HG03280 (cell line): ENCODE measurements around the gene GPX4.

Experiments
- ATAC-seq: cut with Tn5 transposase; IDR thresholded peaks from one replicate; pipeline ENCODE4 v1.9.1; 2021; ENCODE audit warnings: mild to moderate bottlenecking, moderate library complexity; ENCODE audit not compliant: unreplicated experiment

GPX4 gene

DNA sequence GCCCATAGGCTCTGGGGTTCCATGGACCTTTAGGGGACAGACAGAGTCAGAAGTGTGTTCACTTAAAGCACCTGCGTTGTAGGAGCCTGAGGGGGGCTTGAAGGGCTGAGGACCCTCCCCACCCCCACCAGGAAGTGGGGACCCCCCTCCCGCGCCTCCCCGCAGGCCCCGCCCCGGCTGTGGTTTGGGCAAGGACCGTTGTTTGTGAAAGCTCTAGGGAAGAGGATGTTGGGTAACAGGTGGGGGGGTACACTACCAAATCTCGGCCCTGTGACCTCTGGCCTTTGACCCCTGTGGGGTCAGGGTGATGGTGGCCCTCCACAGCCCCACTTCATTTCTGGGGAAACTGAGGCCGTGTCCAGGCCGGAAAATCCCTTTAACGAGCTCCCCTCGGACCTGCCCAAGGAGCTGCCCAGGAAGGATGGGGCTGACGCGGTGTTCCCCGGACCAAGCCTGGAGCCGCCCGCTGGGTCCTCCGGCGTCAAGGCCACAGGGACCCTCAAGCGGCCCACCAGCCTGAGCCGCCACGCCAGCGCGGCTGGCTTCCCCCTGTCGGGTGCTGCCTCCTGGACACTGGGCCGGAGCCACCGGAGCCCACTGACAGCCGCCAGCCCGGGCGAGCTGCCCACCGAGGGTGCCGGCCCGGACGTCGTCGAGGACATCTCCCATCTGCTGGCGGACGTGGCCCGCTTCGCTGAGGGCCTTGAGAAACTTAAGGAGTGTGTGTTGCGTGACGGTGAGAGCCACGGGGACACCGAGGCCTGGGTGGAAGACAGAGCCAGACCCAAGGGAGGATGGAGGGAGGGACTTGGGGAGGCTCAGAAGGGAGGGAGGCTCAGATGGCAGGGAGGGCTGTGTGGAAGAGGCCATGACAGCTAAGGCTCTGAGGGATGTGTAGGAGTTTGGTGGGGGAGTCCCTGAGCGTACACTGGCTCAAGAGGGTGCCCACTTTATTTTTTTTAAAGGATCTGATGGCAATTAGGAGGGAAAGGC is 35.5 kb upstream of the GPX4 start:
- no peak for ATAC-seq

- ATAC-seq = no peak
Observed at GRCh38 chr19:1069009-1069779, 34.6 kb upstream of the GPX4 start.

GRCh38 chr19:1070576-1070930 is 33.2 kb upstream of the GPX4 start:
- ATAC-seq = no peak

GRCh38 chr19:1070931-1071791 is 32.6 kb upstream of the GPX4 start:
- ATAC-seq = no peak

GRCh38 chr19:1072371-1073015 is 31.3 kb upstream of the GPX4 start:
- no peak for ATAC-seq

GRCh38 chr19:1073063-1073955 is 30.5 kb upstream of the GPX4 start:
- ATAC-seq = no peak

- ATAC-seq = no peak
Observed at GRCh38 chr19:1073956-1074517, 29.8 kb upstream of the GPX4 start.

DNA sequence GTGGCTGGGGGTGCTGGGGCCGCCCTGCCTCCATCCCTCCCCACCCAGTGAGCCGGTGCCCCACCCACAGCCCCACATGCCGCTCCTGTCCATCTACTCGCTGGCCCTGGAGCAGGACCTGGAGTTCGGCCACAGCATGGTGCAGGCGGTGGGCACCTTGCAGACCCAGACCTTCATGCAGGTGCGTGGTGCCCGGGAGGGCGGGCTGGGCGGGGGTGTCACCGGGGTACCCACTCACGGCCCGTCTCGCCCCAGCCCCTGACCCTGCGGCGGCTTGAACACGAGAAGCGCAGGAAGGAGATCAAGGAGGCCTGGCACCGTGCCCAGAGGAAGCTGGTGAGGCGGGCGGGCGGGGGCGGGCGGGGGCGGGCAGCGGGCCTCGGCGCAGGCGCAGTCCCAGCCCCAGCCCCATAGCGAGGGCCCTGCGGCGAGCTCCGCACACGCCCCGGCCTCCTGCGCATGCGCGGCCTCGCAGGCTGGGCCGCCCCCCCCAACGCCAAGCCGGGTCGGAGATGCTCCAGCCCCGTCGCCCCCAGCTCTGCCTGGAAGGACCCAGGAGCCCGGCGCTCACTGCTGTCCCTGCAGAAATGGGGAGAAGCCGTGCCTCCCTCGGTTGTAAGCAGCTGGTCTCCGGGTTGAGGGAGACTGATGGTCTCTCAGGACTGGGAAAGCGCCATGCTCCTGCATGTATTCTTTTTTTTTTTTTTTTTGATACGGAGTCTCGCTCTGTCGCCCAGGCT is 29.1 kb upstream of the GPX4 start:
- ATAC-seq = no peak

- ATAC-seq = no peak
Observed at GRCh38 chr19:1076046-1076386, 27.8 kb upstream of the GPX4 start.

DNA sequence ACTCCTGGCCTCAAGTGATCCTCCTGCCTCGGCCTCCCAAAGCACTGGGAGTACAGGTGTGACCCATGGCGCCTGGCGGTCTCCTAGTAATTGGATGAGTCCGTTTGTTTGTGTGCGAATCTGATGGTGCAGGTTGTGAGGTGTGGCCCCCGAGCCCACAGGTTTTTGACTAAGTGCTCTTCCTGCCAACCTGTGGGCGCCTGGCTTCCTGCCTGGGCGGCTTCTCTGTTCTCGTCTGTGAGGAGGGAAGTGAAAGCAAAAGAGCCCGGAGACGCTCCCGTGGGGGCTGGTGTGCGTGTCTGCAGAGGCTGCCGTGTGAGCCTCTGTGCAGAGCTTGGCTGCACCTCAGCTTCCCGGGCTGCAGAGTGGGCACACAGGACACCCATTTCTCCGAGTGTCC is 26.8 kb upstream of the GPX4 start:
- peak; percentile 69 for ATAC-seq

DNA sequence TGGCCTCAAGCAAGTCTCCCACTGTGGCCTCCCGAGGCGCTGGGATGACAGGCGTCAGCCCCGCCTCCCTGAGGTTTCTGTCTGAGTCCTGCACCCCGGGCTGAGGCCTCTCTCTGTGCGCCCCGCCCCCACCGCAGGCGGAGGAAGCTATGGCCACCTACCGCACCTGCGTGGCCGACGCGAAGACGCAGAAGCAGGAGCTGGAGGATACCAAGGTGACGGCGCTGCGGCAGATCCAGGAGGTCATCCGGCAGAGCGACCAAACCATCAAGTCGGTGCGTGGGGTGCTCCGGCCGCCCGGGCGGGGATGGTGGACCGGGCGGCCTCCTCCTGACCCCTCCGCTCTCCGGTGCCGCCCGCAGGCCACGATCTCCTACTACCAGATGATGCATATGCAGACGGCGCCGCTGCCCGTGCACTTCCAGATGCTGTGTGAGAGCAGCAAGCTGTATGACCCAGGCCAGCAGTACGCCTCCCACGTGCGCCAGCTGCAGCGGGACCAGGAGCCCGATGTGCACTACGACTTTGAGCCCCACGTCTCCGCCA is 24.2 kb upstream of the GPX4 start:
- no peak for ATAC-seq

DNA sequence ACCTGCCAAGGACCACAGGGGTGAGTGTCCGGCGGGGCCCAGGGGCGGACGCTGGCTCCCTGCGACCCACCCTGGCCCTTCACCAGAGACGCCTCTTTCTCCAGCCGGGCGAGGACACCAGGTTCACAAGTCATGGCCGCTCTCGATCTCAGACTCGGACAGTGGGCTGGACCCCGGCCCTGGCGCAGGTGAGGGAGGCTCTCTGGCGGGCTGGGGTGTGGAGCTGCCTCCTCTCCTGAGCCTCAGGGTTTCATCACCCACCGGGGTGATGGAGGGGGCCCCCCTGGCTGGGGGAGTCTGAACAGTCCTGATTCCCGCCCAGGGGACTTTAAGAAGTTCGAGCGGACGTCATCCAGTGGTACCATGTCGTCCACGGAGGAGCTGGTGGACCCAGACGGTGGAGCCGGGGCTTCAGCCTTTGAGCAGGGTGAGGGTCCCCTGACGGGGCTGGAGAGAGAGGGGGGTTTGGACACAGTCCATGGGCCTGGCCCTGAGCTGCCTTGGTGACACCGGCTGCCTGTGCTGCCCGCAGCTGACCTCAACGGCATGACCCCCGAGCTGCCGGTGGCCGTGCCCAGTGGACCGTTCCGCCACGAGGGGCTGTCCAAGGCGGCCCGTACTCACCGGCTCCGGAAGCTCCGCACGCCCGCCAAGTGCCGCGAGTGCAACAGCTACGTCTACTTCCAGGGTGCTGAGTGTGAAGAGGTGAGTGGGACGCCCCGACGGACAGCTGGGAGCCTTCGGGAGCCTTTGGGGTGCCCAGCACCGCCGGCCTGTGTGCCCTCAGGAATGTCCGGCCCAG is 23.2 kb upstream of the GPX4 start:
- no peak for ATAC-seq

- no peak for ATAC-seq
Observed at GRCh38 chr19:1081301-1082164, 22.3 kb upstream of the GPX4 start.

DNA sequence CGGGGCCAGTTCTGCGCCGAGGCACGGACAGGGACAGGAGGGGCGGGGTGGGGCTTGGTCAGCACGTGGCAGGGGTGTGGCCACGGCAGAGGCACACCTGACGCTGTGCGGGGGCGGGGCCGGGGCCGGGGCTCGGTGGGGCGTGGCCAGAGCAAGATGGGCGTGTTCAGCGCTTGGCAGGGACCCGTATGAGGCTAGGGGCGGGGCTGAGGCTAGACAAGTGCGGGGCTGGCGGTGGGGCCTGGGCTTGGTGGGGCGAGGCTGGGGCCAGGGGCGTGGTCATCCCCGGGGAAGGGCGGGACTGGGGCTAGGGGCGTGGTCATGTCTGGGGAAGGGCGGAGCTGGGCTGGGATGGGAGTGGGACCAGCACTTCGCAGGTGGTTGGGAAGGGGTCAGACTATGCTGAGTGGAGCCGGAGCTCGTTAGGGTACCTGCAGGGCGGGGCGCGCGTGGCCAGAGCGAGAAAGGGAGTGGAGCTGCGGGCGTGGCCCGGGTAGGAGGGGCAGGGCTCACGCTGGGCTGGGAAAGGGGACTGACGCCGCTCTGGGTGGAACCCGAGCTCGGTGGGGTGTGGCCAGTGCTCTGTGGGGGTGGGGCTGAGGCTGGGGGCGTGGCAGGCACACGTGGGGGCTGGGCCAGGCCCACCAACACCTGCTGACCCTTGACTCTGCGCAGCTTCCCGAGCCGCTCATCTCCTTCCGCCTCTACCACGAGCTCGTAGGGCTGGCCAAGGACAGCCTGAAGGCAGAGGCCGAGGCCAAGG is 21.4 kb upstream of the GPX4 start:
- ATAC-seq = no peak

DNA sequence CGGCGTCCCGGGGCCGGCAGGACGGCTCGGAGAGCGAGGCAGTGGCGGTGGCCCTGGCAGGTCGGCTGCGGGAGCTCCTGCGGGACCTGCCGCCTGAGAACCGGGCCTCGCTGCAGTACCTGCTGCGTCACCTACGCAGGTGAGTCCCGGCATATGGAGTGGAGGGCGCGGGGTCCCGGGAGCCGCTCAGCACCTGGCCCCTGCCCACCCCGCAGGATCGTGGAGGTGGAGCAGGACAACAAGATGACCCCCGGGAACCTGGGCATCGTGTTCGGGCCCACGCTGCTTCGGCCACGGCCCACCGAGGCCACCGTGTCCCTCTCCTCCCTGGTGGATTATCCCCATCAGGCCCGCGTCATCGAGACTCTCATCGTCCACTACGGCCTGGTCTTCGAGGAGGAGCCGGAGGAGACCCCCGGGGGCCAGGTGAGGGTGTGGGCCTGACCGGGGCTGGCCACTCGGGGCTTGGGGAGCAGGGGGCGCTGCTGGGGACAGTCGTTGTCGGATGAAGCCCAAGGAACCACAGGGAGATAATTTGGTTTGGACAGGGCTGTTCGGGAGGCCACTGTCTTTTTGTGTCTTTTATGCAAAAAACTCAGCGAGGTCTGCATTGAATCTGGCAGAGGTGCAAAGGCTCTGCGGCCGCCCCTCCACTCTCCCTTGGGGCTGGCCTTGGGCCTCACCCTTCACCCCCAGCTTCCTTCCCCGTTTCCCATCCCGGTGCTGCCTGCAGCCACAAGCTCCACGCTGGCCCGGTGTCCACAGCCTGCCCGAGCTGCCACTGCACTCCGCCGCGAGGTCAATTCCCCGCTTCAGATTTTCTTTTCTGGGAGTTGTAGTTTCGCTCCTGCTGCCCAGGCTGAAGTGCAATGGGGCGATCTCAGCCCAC is 20.6 kb upstream of the GPX4 start:
- no peak for ATAC-seq
